Measurements from ENCODE around the gene SCNN1G.

SCNN1G gene

GRCh38 chr16:23152386-23153178 is 30.0 kb upstream of the SCNN1G start:
- DNase-seq, result no peak

DNA sequence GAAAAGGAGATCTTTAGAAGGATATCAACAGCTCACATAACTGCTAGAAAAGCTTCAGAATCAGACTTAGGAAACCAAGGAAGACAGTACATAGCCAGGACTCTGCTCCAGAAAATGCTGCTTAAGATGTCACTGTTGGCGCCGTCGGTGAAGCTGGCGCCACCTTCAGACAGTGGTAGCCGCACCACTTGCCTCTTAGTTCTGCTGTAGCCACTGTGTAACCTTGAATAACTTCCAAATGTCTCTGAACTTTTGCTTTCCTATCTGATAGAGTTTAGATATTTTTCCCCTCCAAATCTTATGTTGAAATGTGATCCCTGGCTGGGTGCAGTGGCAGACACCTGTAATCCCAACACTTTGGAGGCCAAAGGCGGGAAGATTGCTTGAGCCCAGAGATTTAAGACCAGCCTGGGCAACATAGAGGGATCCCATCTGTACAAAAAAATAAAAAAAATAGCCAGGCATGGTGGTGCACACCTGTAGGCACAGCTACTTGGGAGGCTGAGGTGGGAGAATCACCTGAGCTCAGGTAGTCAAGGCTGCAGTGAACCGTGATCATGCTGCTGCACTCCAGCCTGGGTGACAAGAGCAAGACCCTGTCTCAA is 27.0 kb upstream of the SCNN1G start:
- peak; percentile 4 for DNase-seq

DNA sequence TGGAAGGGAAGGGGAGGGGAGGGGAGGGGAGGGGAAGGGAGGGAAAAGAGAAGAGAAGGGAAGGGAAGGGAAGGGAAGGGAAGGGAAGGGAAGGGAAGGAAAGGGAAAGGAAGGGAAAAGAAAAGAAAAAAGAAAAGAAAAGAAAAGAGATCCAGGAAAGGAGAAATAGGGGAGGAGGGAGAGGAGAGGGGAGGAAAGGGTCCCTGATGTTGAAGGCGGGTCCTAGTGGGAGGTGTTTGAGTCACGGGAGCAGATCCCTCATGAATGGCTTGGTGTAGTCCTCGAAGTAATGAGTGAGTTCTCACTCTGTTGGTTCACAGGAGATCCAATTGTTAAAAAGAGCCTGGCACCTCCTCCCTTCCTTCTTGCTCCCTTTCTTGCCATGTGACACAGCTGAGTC is 26.4 kb upstream of the SCNN1G start:
- no peak for DNase-seq

GRCh38 chr16:23156946-23157460 is 25.5 kb upstream of the SCNN1G start:
- no peak for DNase-seq

DNA sequence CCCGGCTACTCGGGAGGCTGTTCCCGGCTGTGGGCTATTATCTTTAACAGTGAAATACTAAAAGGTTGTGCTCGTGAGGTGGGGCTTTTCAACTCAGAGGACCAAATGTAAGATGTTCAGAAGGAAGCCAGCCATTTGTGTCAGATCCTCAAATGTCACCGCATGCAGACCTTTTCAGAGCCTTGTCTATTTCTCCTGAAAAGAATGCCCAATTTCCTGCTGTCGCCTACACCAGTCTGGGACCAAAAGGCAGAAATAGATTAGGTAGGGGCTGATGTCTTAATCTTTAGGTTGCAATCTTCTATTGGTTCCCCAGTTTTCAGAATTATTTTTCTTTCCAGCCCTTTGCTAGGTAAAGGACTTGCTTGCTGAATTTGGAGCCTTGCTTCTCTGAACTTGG is 24.4 kb upstream of the SCNN1G start:
- no peak for DNase-seq

DNA sequence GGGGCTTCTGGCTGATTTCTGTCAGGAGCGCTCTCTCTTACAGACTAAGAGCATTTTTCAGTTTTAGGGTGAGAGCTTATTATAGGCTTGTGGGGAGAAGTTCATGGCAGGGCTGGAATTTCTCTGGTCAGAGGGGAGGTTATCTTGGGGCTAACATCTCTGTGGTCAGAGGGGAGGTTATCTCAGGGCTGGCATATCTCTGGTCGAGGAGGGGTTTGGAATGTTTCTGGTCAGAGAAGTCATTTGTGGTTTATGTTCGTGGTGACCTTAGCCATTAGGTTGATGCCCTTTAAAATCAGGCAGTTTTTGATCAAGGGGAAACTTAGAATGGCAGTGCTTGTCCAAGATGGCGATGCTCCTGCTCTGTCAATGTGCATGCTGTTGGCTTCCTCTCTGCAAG is 22.5 kb upstream of the SCNN1G start:
- DNase-seq, result no peak

GRCh38 chr16:23160574-23160973 is 22.0 kb upstream of the SCNN1G start:
- no peak for DNase-seq

DNA sequence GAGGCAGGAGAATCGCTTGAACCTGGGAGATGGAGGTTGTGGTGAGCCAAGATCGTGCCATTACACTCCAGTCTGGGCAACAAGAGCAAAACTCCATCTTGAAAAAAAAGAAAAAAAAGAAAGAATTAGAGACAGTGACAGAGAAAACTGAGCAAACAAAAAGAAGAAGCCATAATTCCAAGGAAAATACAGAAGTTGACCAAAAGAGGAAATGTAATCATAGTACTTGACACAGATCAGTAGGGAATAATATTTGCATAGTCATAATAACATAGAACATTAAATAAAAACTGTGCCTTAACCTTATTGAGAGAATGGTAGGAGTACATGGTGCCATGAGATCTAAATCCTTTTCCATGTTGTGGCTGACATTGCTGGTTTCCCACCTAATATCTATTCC is 18.6 kb upstream of the SCNN1G start:
- DNase-seq, result no peak

- DNase-seq, result no peak
Measured at GRCh38 chr16:23164736-23165135, 17.8 kb upstream of the SCNN1G start.

GRCh38 chr16:23172583-23172982 is 10.0 kb upstream of the SCNN1G start:
- no peak for DNase-seq

GRCh38 chr16:23172994-23173393 is 9.6 kb upstream of the SCNN1G start:
- DNase-seq, result no peak

DNA sequence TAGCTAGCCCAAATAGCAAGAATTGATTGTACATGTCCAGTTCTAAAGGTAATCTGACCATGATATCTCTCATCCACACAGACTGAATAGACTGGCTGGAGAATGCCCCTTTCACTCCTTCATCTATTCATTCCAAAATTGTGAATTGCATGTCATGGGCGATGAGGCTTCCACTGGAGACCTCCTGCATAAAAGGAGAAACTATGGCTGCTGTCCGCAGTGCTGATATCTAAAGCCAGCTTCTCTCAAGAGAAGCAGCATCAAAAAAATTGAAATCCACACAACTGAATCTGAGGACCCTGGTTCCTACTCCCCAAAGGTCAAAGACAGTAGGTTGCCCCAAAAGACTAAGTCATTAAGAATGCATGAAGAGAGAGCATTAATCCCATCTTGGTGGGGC is 7.9 kb upstream of the SCNN1G start:
- no peak for DNase-seq

DNA sequence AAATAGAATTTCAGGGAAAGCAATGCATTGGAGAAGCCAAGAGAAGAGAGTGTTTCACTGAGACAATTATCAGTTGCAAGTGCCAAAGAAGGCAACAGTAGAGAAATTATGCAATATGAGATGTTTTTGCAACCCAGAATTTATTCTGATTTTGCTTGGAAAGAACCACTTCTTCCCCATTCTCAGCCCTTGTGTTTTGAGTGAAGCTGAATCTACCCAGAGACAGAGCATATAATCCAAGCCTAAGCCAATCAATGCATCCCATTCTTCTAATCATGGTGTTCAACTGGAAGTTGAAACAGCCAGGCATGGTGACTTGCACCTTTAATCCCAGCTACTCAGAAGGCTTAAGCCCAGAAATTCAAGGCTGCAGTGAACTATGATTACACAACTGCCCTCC is 6.9 kb upstream of the SCNN1G start:
- no peak for DNase-seq

DNA sequence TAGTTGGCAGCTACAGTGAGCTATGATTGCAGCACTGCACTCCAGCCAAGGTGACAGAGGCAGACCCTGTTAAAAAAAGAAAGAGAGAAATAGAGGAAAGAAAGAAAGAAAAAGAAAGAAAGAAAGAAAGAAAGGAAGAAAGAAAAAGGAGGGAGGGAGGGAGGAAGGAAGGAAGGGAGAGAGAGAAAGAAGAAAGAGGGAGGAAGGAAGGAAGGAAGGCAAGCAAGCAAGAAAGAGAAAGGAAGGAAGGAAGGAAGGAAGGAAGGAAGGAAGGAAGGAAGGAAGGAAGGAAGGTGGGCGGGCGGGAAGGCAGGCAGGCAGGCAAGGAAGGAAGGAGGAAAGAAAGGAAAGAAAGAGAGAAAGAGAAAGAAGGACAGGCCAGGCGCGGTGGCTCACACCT is 1.0 kb upstream of the SCNN1G start:
- DNase-seq, result no peak

GRCh38 chr16:23182206-23182678 is 303 bp upstream of the SCNN1G start:
- DNase-seq, result peak; percentile 60

GRCh38 chr16:23183543-23183862 is 958 bp downstream of the SCNN1G start:
- no peak for DNase-seq

GRCh38 chr16:23185656-23186055 is 3.1 kb downstream of the SCNN1G start:
- DNase-seq, result no peak

GRCh38 chr16:23186171-23186570 is 3.6 kb downstream of the SCNN1G start:
- no peak for DNase-seq

DNA sequence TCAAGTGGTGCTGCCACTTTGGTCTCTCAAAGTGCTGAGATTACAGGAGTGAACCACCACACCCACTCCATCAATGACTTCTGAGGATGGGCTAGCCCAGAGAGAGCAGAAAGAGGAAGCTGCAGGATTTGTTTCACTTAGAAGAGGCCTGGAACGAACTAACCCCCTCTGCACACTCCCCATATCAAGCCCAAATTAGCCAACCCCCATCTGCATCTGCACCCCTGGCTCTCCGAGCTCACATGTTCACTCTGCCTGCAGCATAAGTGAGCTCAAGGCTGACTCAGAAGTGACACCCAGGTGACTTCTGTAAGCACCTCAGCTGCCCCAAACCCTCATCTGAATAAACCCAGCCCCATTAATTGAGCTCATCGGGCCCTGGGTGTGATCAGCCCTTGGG is 4.8 kb downstream of the SCNN1G start:
- DNase-seq, result no peak

DNA sequence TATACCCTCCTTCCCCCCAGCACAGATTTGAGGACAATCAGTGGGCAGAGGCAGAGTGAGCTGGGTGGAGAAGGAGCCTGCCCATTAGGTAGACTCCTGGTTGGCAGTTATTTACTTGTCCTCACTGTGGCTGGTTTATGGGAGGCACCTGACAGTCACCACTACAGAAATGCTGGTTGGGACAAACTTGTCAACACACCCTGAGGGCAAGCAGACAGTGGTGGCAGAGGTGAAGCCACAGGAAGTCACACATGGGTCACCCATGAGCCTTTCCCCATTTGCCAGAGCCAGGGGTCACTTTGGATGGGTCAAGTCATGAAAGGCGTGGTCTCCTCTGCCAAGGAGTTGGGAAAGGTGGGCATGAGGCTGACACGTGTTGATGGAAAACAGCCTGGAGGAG is 6.4 kb downstream of the SCNN1G start:
- no peak for DNase-seq

DNA sequence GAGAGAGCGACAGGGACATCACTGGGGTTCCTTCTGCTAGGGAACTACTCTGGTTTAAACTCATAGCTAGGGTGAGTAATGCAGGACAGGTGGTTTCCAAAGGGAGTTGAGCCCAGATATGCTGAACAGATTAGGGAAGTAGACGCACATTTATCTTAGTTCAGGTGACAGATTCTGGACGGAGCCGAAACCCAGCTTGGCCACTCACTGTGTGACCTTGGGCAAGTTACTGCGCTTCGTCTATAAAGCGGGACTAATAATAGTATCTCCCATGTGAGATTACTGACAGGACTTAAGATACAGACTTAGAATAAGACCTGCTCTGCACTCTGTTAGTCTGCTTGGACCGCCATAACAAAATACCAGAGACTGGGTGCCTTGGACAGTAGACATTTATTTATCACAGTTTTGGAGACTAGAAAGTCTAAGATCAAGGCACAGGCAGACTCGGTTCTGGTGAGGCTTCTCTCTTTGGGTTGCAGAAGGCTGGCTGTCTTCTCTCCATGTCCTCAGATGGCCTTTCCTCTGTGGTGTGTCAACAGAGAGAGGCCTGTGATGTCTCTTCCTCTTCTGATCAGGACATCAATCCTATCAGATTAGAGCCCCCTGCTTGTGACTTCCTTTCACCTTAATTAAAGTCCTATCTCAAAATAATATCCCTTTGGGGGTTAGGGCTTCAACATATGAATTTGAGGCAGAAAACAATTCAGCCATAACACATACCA is 12.1 kb downstream of the SCNN1G start:
- no peak for DNase-seq

GRCh38 chr16:23195366-23195978 is 12.9 kb downstream of the SCNN1G start:
- DNase-seq, result no peak

- DNase-seq, result no peak
Measured at GRCh38 chr16:23196539-23196938, 14.0 kb downstream of the SCNN1G start.

Data from CD4-positive, alpha-beta T cell treated with Interleukin-6 for 4 hours (primary cell).